ENCODE measurements around the gene GALNT5.

DNA sequence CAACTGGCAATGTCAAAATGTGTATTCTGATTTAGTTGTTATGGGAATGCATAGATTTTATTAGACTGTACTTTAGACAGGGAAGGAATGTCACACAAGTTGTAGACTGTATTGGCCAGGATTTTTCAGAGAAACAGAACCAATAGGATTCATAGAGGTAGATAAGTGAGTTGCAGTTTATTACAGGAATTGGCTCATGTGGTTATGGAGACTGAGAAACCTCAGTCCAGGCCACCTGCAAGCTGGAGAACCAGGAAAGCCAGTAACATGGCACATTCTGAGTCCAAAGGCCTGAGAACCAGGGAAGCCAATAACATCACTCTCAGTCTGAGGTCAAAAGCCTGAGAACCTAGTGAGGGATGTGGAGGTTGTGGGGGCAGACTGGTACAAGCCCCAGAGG is 1.8 kb upstream of the GALNT5 start:
- no peak for TF ChIP-seq POLR2A (IDR thresholded peaks at IDR 0.05)
- no peak for TF ChIP-seq EP300 (IDR thresholded peaks at IDR 0.05)
- TF ChIP-seq, protein P1, sequence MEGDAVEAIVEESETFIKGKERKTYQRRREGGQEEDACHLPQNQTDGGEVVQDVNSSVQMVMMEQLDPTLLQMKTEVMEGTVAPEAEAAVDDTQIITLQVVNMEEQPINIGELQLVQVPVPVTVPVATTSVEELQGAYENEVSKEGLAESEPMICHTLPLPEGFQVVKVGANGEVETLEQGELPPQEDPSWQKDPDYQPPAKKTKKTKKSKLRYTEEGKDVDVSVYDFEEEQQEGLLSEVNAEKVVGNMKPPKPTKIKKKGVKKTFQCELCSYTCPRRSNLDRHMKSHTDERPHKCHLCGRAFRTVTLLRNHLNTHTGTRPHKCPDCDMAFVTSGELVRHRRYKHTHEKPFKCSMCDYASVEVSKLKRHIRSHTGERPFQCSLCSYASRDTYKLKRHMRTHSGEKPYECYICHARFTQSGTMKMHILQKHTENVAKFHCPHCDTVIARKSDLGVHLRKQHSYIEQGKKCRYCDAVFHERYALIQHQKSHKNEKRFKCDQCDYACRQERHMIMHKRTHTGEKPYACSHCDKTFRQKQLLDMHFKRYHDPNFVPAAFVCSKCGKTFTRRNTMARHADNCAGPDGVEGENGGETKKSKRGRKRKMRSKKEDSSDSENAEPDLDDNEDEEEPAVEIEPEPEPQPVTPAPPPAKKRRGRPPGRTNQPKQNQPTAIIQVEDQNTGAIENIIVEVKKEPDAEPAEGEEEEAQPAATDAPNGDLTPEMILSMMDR (IDR thresholded peaks at IDR 0.05): no peak

Data from suprapubic skin (tissue), 3 donors.